ENCODE measurements around the gene TBC1D10A.

Gene TBC1D10A

DNA sequence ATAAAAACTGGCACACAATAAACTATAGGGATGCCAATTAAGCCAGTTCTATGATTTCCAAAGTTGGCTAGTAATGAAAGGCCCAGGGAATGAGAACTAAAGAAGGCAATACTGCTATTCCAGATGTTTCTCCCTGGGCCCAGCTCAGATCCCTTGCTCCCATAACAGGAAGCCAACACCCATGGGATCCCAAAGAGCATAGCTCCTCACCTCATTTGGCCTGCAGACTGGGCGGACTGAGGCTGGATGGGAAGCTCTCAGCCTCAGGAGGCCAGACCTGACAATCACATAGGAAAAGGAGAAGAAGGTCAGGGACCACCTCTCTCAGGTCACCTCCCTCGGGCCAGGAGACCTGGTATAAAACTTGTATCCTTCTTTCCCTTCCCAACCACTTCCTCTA, 5.3 kb downstream of the TBC1D10A start:
- DNase-seq (ENCODE audit: low read depth in 2 of 2) = no peak

DNA sequence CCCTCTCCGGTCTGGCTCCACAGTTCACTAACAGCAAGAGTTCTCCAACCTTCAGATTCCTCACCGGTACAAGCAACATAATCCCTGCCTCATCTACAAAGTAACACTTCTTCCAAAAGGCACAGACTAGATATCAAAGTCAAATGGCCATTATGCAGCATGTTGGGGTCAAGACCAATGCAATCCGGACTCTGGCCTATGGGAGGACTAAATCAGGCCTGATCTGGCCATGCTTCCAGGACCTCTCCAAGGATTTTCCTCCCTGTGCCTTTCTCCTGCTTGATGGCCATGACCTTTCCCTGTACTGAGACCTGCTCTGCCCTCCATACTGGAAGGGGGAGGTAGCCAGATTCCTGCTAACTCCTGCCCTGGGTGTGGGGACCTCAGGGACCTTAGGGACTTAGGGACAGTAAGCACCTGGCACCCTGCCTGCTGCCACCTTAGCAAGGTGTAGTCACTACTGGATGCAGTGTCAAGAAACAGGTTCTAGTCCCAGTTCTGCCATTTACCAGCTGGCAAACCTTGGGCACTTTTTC, 6.7 kb downstream of the TBC1D10A start:
- no peak for DNase-seq (ENCODE audit: low read depth in 2 of 2)

GRCh38 chr22:30318799-30319419, 7.8 kb downstream of the TBC1D10A start:
- DNase-seq (ENCODE audit: low read depth in 2 of 2) = no peak

DNA sequence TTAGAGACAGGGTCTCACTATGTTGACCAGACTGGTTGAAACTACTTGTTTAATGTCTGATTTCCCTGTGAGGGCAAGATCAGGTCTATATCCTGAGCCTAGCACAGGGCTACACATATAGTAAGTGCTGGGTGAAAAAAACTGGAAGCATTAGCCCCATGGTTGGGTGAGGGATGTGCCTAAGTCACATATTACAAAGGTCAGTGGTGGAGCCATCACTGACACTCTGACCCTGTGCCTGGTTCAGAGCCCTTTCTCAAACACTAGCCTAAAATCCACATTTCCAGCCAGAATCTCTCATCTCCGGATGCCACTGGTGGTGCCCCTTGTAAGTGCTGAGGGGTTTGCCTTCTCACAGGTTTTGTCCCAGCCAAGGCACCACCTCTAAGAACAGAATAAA, 9.0 kb downstream of the TBC1D10A start:
- no peak for DNase-seq (ENCODE audit: low read depth in 2 of 2)

DNA sequence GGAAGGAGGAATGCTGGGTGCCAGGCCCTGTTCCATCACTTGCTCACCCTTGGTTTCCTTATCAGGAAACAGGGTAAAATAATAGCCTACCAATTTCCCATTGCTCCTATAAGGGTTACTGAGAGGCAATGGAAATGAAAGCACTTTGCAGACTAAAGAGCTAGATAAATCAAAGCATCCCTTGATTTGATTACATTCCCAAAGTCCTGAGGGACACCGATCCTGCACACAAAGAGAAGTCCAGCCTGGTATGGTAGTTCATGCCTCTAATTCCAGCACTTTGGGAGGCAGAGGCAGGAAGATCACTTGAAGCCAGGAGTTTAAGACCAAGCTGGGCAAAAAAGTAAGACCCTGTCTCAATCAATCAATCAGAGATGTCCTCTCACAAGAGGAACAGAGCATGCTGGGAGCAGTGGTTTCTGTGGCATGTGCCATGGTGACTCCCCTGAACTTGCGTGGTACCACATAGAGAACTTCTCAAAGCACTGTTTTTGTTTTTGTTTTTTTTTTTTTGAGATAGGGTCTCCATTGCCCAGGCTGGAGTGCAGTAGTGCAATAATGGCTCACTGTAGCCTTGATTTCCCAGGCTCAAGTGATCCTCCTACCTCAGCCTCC, 10.7 kb downstream of the TBC1D10A start:
- no peak for DNase-seq (ENCODE audit: low read depth in 2 of 2)

- DNase-seq (ENCODE audit: low read depth in 2 of 2) = peak; percentile 38 to 54
Measured at GRCh38 chr22:30314915-30315314, 11.8 kb downstream of the TBC1D10A start.

GRCh38 chr22:30313527-30314363, 13.0 kb downstream of the TBC1D10A start:
- no peak for DNase-seq (ENCODE audit: low read depth in 2 of 2)

- no peak for DNase-seq (ENCODE audit: low read depth in 2 of 2)
Measured at GRCh38 chr22:30312053-30312452, 14.7 kb downstream of the TBC1D10A start.

DNA sequence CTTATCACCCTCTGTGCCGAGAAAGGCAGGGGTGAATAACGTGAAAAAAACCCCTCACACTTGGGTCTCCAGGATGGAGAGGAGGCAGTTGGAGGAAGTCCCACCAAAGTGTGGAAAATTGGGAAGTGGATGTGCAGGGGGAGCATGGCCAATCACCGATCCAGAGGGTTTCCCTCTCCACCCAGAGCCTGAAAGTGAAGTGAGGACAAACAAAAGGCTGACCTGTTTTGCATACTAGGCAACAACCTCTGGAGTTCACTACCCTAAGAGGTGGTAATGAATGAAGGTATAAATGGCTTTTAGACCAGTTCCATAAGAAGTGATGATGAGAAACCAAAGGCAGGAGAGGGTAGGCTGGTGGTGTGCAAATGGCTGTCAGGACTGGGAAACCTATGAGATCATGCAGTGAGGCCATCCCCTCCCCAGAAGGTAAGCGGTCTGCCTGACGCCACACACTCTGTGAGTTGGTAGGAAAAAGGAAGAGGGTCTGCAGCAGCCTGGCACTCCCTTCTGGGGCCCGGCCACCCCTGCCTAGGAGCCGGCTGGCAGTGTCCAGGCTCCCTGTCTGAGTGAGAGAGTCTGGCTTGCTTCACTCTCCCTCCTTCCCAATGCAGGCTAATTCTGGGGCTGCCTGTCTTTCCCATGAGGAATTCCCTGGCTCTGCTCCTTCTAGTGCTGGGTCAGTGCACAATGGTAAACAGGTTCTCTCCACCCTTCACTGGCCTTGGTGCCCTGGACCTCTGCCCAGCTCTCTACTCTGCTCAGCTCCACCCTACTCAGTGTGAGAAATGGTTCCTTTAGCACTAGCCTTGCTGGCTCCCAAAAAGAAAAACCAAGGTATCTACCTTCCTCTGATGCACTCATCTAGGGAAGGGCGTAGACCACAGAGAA, 15.6 kb downstream of the TBC1D10A start:
- DNase-seq (ENCODE audit: low read depth in 2 of 2) = no peak

- DNase-seq (ENCODE audit: low read depth in 2 of 2) = no peak
Measured at GRCh38 chr22:30309951-30310741, 16.6 kb downstream of the TBC1D10A start.

DNA sequence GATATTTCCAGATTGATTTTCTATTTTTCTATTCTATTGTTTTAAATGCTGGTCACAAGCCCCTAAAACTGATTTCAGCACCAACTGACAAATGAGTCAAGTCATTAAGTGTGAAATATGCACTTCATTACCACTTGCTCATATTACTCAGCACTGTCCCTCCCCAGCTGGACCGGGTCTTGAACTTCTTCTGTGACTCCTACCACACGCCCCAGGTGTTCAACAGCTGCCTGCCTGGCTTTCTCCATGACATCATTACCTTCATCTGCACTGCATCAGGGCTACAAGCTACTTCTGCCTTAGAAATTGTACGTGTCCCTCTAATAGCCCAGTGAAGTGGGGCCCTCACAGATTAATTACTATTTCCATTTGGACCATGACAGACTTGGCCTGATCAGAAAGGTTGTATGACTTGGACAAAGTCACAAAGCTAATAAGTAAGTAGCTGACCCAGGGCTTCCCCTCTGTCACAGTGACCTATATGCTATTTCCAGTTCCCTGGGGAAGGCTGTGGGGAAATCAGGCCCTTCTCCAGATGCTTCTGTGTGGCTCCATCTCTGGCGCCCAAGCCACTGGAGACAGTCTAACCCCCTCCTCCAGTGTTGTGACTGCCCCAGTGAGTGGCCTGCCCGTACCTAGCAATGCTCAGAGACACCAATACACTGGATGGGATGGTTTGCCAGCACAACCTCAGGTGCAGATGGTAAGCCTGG, 18.1 kb downstream of the TBC1D10A start:
- DNase-seq (ENCODE audit: low read depth in 2 of 2) = no peak

DNA sequence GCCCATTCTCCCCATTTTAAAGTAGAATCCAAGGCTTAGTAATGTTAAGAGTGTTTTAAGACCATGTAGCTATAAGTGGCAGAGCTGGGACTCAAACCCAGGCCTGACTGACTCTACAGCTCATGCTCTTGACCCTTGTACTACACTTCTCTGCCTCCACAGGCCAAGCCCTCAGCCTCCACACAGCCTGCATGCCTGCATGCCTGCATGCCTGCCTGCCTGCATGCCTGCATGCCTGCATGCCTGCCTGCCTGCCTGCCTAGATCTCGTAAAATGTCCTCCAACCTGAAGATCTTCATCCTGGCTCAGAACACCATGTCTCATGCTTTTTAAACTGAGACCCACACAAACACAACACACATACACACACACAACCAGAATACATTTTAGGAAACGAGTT, 18.6 kb downstream of the TBC1D10A start:
- no peak for DNase-seq (ENCODE audit: low read depth in 2 of 2)

GRCh38 chr22:30307041-30307574, 19.6 kb downstream of the TBC1D10A start:
- no peak for DNase-seq (ENCODE audit: low read depth in 2 of 2)

- no peak for DNase-seq (ENCODE audit: low read depth in 2 of 2)
Measured at GRCh38 chr22:30306627-30307011, 20.1 kb downstream of the TBC1D10A start.

GRCh38 chr22:30305906-30306626, 20.7 kb downstream of the TBC1D10A start:
- DNase-seq (ENCODE audit: low read depth in 2 of 2) = no peak

DNA sequence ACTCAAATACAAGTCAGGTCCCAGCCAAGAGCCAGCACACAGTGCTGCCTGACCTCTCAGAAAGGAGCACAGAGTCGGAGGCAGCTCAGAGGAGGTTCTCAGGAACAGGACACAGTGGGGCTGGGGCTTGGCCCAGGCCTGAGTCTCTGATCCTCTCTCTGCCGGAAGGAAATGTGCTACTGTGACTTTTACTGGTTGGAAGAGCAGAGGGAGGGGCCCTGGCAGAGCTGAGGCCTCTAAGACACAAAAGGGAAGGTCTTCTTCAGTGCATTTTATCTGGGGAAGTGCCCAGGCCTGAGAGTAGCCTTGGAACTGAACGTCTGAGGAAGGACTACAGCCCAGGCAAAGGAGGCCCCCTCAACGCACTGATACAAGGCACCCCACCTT, 21.2 kb downstream of the TBC1D10A start:
- DNase-seq (ENCODE audit: low read depth in 2 of 2) = no peak

GRCh38 chr22:30304495-30305244, 22.1 kb downstream of the TBC1D10A start:
- DNase-seq (ENCODE audit: low read depth in 2 of 2) = no peak

- DNase-seq (ENCODE audit: low read depth in 2 of 2) = no peak
Measured at GRCh38 chr22:30302810-30303138, 24.0 kb downstream of the TBC1D10A start.

All from stimulated activated CD8-positive, alpha-beta memory T cell treated with anti-CD3 and anti-CD28 coated beads, Interleukin-15, amount 100 ng/mL, for 48 hours (primary cell).